Panc1 (cell line): Measurements from ENCODE around the gene PCNX2. TPM values are rescaled to one million over a fixed set of nuclear protein-coding genes. Genes with fewer than 3 reads are reported as not detected.

Experiments
- ATAC-seq: fragments of 200-7000 bp; cut with Tn5 transposase; 2 replicates; pipeline ENCODE4 v1.9.1; 2020; ENCODE audit warnings: mild to moderate bottlenecking, moderate library complexity
- BruUV-seq: library from RNA; stranded (reverse); fragments of 400-500 nt; replicated peaks from 2 replicates; lab custom pipeline; 2021; lab: Mats Ljungman, UMichigan
- CTCF ChIA-PET: fragments of 300-600 bp; sonication (Branson Sonifier 250); formaldehyde crosslinking; loops from one replicate; lab custom pipeline; 2022; ENCODE audit warnings: antibody characterized with exemption; lab: Charles Lee
- POLR2A ChIA-PET: fragments of 300-600 bp; sonication (Branson Sonifier 250); formaldehyde crosslinking; loops from one replicate; lab custom pipeline; 2022; ENCODE audit warnings: antibody characterized with exemption; lab: Charles Lee
- DNase-seq: peaks from one replicate; pipeline ENCODE4 v3.0.0-alpha.2; 2010; ENCODE audit warnings: low read depth, low spot score
- H3K27ac ChIP-seq: 2 replicates; pipeline ENCODE4 v1.5.1; 2011; ENCODE audit warnings: mild to moderate bottlenecking, low read length, inconsistent platforms
- H3K27me3 ChIP-seq: fragments of 200-500 bp; sonication (Bioruptor generic); 2 replicates; pipeline ENCODE4 v1.6.0; 2014; ENCODE audit warnings: low read length, inconsistent platforms; ENCODE audit not compliant: control insufficient read depth, insufficient read depth
- H3K36me3 ChIP-seq: fragments of 200-500 bp; sonication (Bioruptor generic); 2 replicates; pipeline ENCODE4 v1.5.1; 2014; ENCODE audit warnings: inconsistent platforms, mild to moderate bottlenecking, low read length, moderate library complexity; ENCODE audit not compliant: control insufficient read depth, insufficient read depth
- H3K4me1 ChIP-seq: 2 replicates; pipeline ENCODE4 v1.5.1; 2011; ENCODE audit warnings: inconsistent platforms, mild to moderate bottlenecking, low read length, moderate library complexity; ENCODE audit not compliant: control insufficient read depth, insufficient read depth
- H3K4me3 ChIP-seq, 2 experiments: 2 replicates each; pipeline ENCODE4 v1.5.1; 2011 to 2012; ENCODE audit warnings: low read depth in 2 of 2, low read length in 2 of 2, mild to moderate bottlenecking in 2 of 2, inconsistent platforms in 1 of 2, moderate library complexity in 1 of 2
- H3K9me3 ChIP-seq: fragments of 200-500 bp; sonication (Bioruptor generic); 2 replicates; pipeline ENCODE4 v1.5.1; 2014; ENCODE audit warnings: low read depth, mild to moderate bottlenecking, inconsistent platforms, low read length, moderate library complexity; ENCODE audit not compliant: control insufficient read depth, insufficient read depth
- CTCF ChIP-seq: fragments of 450-650 bp; IDR thresholded peaks from 2 replicates; pipeline ENCODE4 v1.5.1; 2017; ENCODE audit warnings: mild to moderate bottlenecking
- POLR2AphosphoS5 ChIP-seq: IDR thresholded peaks from 2 replicates; pipeline ENCODE4 v1.6.1; 2012; ENCODE audit warnings: mild to moderate bottlenecking, low read depth, low read length, moderate library complexity
- REST ChIP-seq, 2 experiments: IDR thresholded peaks; 2 replicates each; pipeline ENCODE4 v1.6.1; 2011 to 2012; ENCODE audit warnings: low read depth in 2 of 2, control low read depth in 1 of 2, low read length in 1 of 2, mild to moderate bottlenecking in 1 of 2, moderate library complexity in 1 of 2; ENCODE audit not compliant: insufficient read depth in 1 of 2
- SIN3A ChIP-seq: IDR thresholded peaks from 2 replicates; pipeline ENCODE4 v1.6.1; 2012; ENCODE audit warnings: low read depth, mild to moderate bottlenecking, low read length, moderate library complexity, borderline replicate concordance; ENCODE audit not compliant: insufficient read depth
- TCF7L2 ChIP-seq: IDR thresholded peaks from 2 replicates; pipeline ENCODE4 v1.6.1; 2011; ENCODE audit warnings: mild to moderate bottlenecking, low read depth, low read length, inconsistent platforms
- in situ Hi-C: cut with HindIII; loops from 2 replicates; pipeline ENCODE4 v1.10.0; 2016; ENCODE audit warnings: low sequenced_read_pairs, low pct_unique_long_range_greater_than_20kb
- intact Hi-C: fragments of 100-400 bp; cut with micrococcal nuclease; formaldehyde crosslinking; loops from one replicate; pipeline ENCODE4 v1.10.0; 2022; ENCODE audit not compliant: unreplicated experiment
- total RNA-seq: library from RNA; stranded (reverse); gene quantifications from one replicate; pipeline ENCODE4 v1.2.1, GENCODE V29; 2021; ENCODE audit not compliant: unreplicated experiment

Gene PCNX2
- total RNA-seq, 1 experiment from 2014 or later, result 2.6 TPM

- Histone ChIP-seq H3K36me3 (no peaks in the 10 kb centered on the region), H3K4me3 (no peak overlapping the region), H3K9me3 (peaks cover 23% of the 10 kb centered on the region; the same call in 1 of the 2 replicates), H3K27me3 (no peaks in the 10 kb centered on the region), H3K27ac (no peak overlapping the region), H3K4me1 (no peaks in the 10 kb centered on the region)
- BruUV-seq, result no TSS peak
- TF ChIP-seq SIN3A, result no peak
- no peak for TF ChIP-seq CTCF
- no peak for TF ChIP-seq REST (IDR thresholded peaks at IDR 0.05; ENCODE audit: insufficient read depth in 1 of 2, low read depth in 2 of 2, low read length in 1 of 2)
- TF ChIP-seq TCF7L2, result no peak
- TF ChIP-seq POLR2AphosphoS5, result no peak
- DNase-seq, result no peak
- in situ Hi-C loops, result no loop called here
- CTCF ChIA-PET, result no interaction called here
- intact Hi-C loops, result no loop called here
- ATAC-seq, result no peak
- POLR2A ChIA-PET, result no interaction called here
These were observed 101.8 kb downstream of the PCNX2 start for GRCh38 chr1:233193741-233194140.

GRCh38 chr1:233190987-233191386, 104.5 kb downstream of the PCNX2 start:
- in situ Hi-C loops, result no loop called here
- Histone ChIP-seq H3K9me3 (peaks cover 17% of the 10 kb centered on the region; the same call in 1 of the 2 replicates), H3K27me3 (no peaks in the 10 kb centered on the region), H3K36me3 (no peaks in the 10 kb centered on the region), H3K4me1 (no peaks in the 10 kb centered on the region), H3K4me3 (no peak overlapping the region), H3K27ac (no peak overlapping the region)
- no peak for TF ChIP-seq TCF7L2
- TF ChIP-seq CTCF, result no peak
- TF ChIP-seq REST (IDR thresholded peaks at IDR 0.05; ENCODE audit: insufficient read depth in 1 of 2, low read depth in 2 of 2, low read length in 1 of 2), result no peak
- no peak for TF ChIP-seq SIN3A
- no peak for TF ChIP-seq POLR2AphosphoS5
- BruUV-seq, result no TSS peak
- no peak for ATAC-seq
- ChIA-PET POLR2A (no interaction called here), CTCF (no interaction called here)
- intact Hi-C loops, result no loop called here
- no peak for DNase-seq
